Endothelial cell of umbilical vein (primary cell): ENCODE results near the gene MAP1LC3B2. TPM values are rescaled to one million over a fixed set of nuclear protein-coding genes. Genes with fewer than 3 reads are reported as not detected.

Experiments used
- BruUV-seq: library from RNA; stranded (reverse); fragments of 400-500 nt; replicated peaks from 2 replicates; lab custom pipeline; 2021; lab: Mats Ljungman, UMichigan
- CTCF ChIA-PET: fragments of 300-600, 350-600 bp; sonication (Branson Sonifier 250); formaldehyde crosslinking; loops from one replicate; lab custom pipeline; 2021; ENCODE audit warnings: antibody characterized with exemption, inconsistent platforms; lab: Charles Lee
- POLR2A ChIA-PET: fragments of 300-600, 350-600 bp; sonication (Branson Sonifier 250); formaldehyde crosslinking; loops from one replicate; lab custom pipeline; 2021; ENCODE audit warnings: antibody characterized with exemption, inconsistent platforms; lab: Charles Lee
- DNase-seq: peaks from one replicate; pipeline ENCODE4 v3.0.0-alpha.2; 2011; ENCODE audit warnings: low read depth, low spot score
- FAIRE-seq: peaks from 2 replicates; lab custom pipeline; 2011; peaks lifted over from hg19 to GRCh38; lab: Jason Lieb, UNC
- H2AFZ ChIP-seq: 2 replicates; pipeline ENCODE4 v1.6.0; 2012; ENCODE audit warnings: low read depth, low read length, control low read depth, inconsistent platforms
- H3K27ac ChIP-seq: 2 replicates; pipeline ENCODE4 v1.5.1; 2011; ENCODE audit warnings: low read depth, mild to moderate bottlenecking, control low read depth, low read length, moderate library complexity; ENCODE audit not compliant: insufficient read depth
- H3K27me3 ChIP-seq, 2 experiments: 2 replicates each; pipeline versions ENCODE4 v1.6.0 to v1.6.1; 2011; ENCODE audit warnings: low read length in 2 of 2, mixed read lengths in 1 of 2; ENCODE audit not compliant: control insufficient read depth in 2 of 2, insufficient read depth in 2 of 2
- H3K36me3 ChIP-seq, 2 experiments: 2 replicates in 1 of 2; 3 replicates in 1 of 2; pipeline ENCODE4 v1.5.1; 2011; ENCODE audit warnings: low read length in 2 of 2, mild to moderate bottlenecking in 1 of 2, moderate library complexity in 1 of 2; ENCODE audit not compliant: control insufficient read depth in 2 of 2, insufficient read depth in 2 of 2; ENCODE audit errors: extremely low read depth in 1 of 2
- H3K4me1 ChIP-seq: 3 replicates; pipeline ENCODE4 v1.5.1; 2011; ENCODE audit warnings: mild to moderate bottlenecking, low read length; ENCODE audit not compliant: control insufficient read depth, insufficient read depth; ENCODE audit errors: extremely low read depth
- H3K4me2 ChIP-seq: 2 replicates; pipeline ENCODE4 v1.6.1; 2011; ENCODE audit warnings: low read length, control low read depth, mixed read lengths; ENCODE audit not compliant: insufficient read depth
- H3K4me3 ChIP-seq, 3 experiments: fragments of 200-600 bp in 1 of 3; sonication (generic), shearing (Covaris generic) in 1 of 3; replicated peaks in 1 of 3; 2 replicates each; pipeline ENCODE4 v1.5.1; 2011 to 2016; ENCODE audit warnings: control low read depth in 3 of 3, low read length in 3 of 3, mild to moderate bottlenecking in 2 of 3, inconsistent platforms in 1 of 3, low read depth in 1 of 3, moderate library complexity in 1 of 3; ENCODE audit not compliant: insufficient read depth in 1 of 3
- H3K79me2 ChIP-seq: 2 replicates; pipeline ENCODE4 v1.6.0; 2012; ENCODE audit warnings: low read length, inconsistent platforms; ENCODE audit not compliant: control insufficient read depth, insufficient read depth
- H3K9ac ChIP-seq: replicated peaks from 2 replicates; pipeline ENCODE3; 2011; ENCODE audit warnings: low read length, control low read depth; ENCODE audit not compliant: insufficient read depth; ENCODE audit errors: extremely low read depth
- H3K9me1 ChIP-seq: replicated peaks from 3 replicates; pipeline ENCODE4 v1.6.0; 2011; ENCODE audit warnings: mild to moderate bottlenecking, low read length; ENCODE audit not compliant: control insufficient read depth, insufficient read depth; ENCODE audit errors: extremely low read depth
- H3K9me3 ChIP-seq: replicated peaks from 2 replicates; pipeline ENCODE4 v1.5.1; 2012; ENCODE audit warnings: low read length, inconsistent platforms; ENCODE audit not compliant: control insufficient read depth, insufficient read depth
- H4K20me1 ChIP-seq: replicated peaks from 2 replicates; pipeline ENCODE3; 2011; ENCODE audit warnings: mild to moderate bottlenecking, low read length; ENCODE audit not compliant: control insufficient read depth, insufficient read depth; ENCODE audit errors: extremely low read depth
- CTCF ChIP-seq, 2 donors: IDR thresholded peaks; 1 replicate in 1 of 2; 2 replicates in 1 of 2; pipeline ENCODE4 v1.5.1; 2011; ENCODE audit warnings: low read length in 2 of 2, mild to moderate bottlenecking in 2 of 2, moderate library complexity in 2 of 2, control low read depth in 1 of 2, inconsistent platforms in 1 of 2, low read depth in 1 of 2; ENCODE audit not compliant: insufficient read depth in 1 of 2; ENCODE audit errors: extremely low read depth in 1 of 2
- EZH2 ChIP-seq: IDR thresholded peaks from 2 replicates; pipeline ENCODE4 v1.6.1; 2012; ENCODE audit warnings: borderline replicate concordance, low read depth, mild to moderate bottlenecking, moderate library complexity, low read length, inconsistent platforms; ENCODE audit not compliant: severe bottlenecking
- FOS ChIP-seq: IDR thresholded peaks from 2 replicates; pipeline ENCODE4 v1.6.1; 2011; ENCODE audit warnings: mild to moderate bottlenecking, low read length, moderate library complexity, borderline replicate concordance; ENCODE audit not compliant: insufficient read depth
- GATA2 ChIP-seq: IDR thresholded peaks from 2 replicates; pipeline ENCODE4 v1.7.0; 2011; ENCODE audit warnings: low read depth, mild to moderate bottlenecking, moderate library complexity, mixed read lengths, low read length; ENCODE audit not compliant: insufficient read length, insufficient read depth
- JUN ChIP-seq: IDR thresholded peaks from 2 replicates; pipeline ENCODE4 v1.6.1; 2011; ENCODE audit warnings: borderline replicate concordance, low read depth; ENCODE audit not compliant: insufficient read length, insufficient read depth
- MAX ChIP-seq: IDR thresholded peaks from 2 replicates; pipeline ENCODE4 v1.6.1; 2011; ENCODE audit not compliant: insufficient read depth, insufficient read length
- MYC ChIP-seq: IDR thresholded peaks from one replicate; pipeline ENCODE4 v1.6.1; 2011; ENCODE audit warnings: mild to moderate bottlenecking, low read depth, low read length
- POLR2A ChIP-seq: IDR thresholded peaks from 2 replicates; pipeline ENCODE4 v1.6.1; 2012; ENCODE audit warnings: low read depth, mild to moderate bottlenecking, control low read depth, low read length
- POLR2AphosphoS5 ChIP-seq: IDR thresholded peaks from 2 replicates; pipeline ENCODE4 v1.6.1; 2012; ENCODE audit warnings: low read depth, mild to moderate bottlenecking, control low read depth, low read length, moderate library complexity; ENCODE audit not compliant: insufficient read depth
- dilution Hi-C: fragments of 300-500 bp; cut with MboI; formaldehyde crosslinking; loops from one replicate; pipeline ENCODE4 v1.15.0; 2019; ENCODE audit warnings: low sequenced_read_pairs; ENCODE audit not compliant: extremely low pct_ligation_motif_present
- intact Hi-C: fragments of 100-400 bp; cut with micrococcal nuclease; formaldehyde crosslinking; loops from one replicate; pipeline ENCODE4 v1.10.0; 2022
- polyA plus RNA-seq, 4 experiments: library from polyadenylated mRNA; depleted of rRNA in 3 of 4; stranded (reverse) in 3 of 4; unstranded in 1 of 4; fragments of >200 nt; gene quantifications; 2 replicates each; pipeline versions ENCODE4 v1.2.1 to v1.2.3, GENCODE V29; 2011 to 2012; ENCODE audit warnings: missing spikeins in 1 of 4
- total RNA-seq: library from RNA; stranded (reverse); gene quantifications from 2 replicates; pipeline ENCODE4 v1.2.3, GENCODE V29; 2021

The MAP1LC3B2 gene
- total and polyA plus RNA-seq, 2 donors (not counting 3 experiments of a cell fraction or from before 2014, with no cell fraction given): 0.32 to 4.1 TPM

GRCh38 chr12:116595672-116596071 lies 36.5 kb downstream of the MAP1LC3B2 start:
- Histone ChIP-seq H3K4me2 (no peak overlapping the region), H3K27ac (no peak overlapping the region), H3K79me2 (no peaks in the 10 kb centered on the region), H3K9ac (no peak overlapping the region), H2AFZ (no peak overlapping the region), H3K4me1 (peaks cover 7% of the 10 kb centered on the region), H3K9me3 (no peaks in the 10 kb centered on the region), H3K9me1 (no peaks in the 10 kb centered on the region), H3K27me3 (no peaks in the 10 kb centered on the region), H3K4me3 (no peak overlapping the region), H4K20me1 (no peaks in the 10 kb centered on the region), H3K36me3 (no peaks in the 10 kb centered on the region)
- TF ChIP-seq MYC (no peak), FOS (no peak), EZH2 (no peak), POLR2AphosphoS5 (no peak), JUN (no peak), POLR2A (no peak), GATA2 (no peak), CTCF (IDR thresholded peaks at IDR 0.05; ENCODE audit: extremely low read depth in 1 of 2, insufficient read depth in 1 of 2, low read depth in 1 of 2, low read length in 2 of 2) (no peak), MAX (no peak)
- dilution Hi-C loops: no loop called here
- POLR2A ChIA-PET: no interaction called here
- DNase-seq: no peak
- BruUV-seq: no TSS peak
- FAIRE-seq: no peak
- intact Hi-C loops: loop anchor here (5.0 kb wide), 1 partner anchor 578 kb away; no protein-coding TSS in a partner anchor
- CTCF ChIA-PET: no interaction called here
